Ureter (tissue), 1 donor: ENCODE results near the gene CAD. TPM values are rescaled to one million over a fixed set of nuclear protein-coding genes. Genes with fewer than 3 reads are reported as not detected.
"Not testable (repeated sequence)": the region's sequence is repeated elsewhere in the genome, so short reads cannot be mapped to it uniquely, and the experiment has no call there.

ENCODE experiments used
- DNase-seq: peaks from one replicate; pipeline ENCODE4 v3.0.0-alpha.2; 2020; ENCODE audit warnings: low spot score
- total RNA-seq: library from RNA; stranded (reverse); gene quantifications from one replicate; pipeline ENCODE4 v1.2.4, GENCODE V29; 2023
- donor health status: DM: yes; HTN: yes; CAD: no.

The CAD gene
- total RNA-seq = 63.6 TPM

- DNase-seq = peak; percentile 87
Observed at GRCh38 chr2:27217173-27218121, at the start of gene CAD. Gene CAD, plus strand, starts transcription at chr2:27217369. Its CDS starts 183 bp downstream, at chr2:27217552.

- no peak for DNase-seq
Observed at GRCh38 chr2:27170581-27171337, 46.4 kb upstream of the CAD start.

- DNase-seq = no peak
Observed at GRCh38 chr2:27171351-27171848, 45.8 kb upstream of the CAD start.

- DNase-seq = no peak
Observed at GRCh38 chr2:27174638-27175037, 42.5 kb upstream of the CAD start.

- no peak for DNase-seq
Observed at GRCh38 chr2:27175330-27175729, 41.8 kb upstream of the CAD start.

GRCh38 chr2:27175781-27176180 lies 41.4 kb upstream of the CAD start:
- not testable (repeated sequence) for DNase-seq

- DNase-seq = no peak
Observed at GRCh38 chr2:27177441-27178351, 39.5 kb upstream of the CAD start.

GRCh38 chr2:27178469-27178868 lies 38.7 kb upstream of the CAD start:
- DNase-seq = no peak

GRCh38 chr2:27179344-27180000 lies 37.7 kb upstream of the CAD start:
- no peak for DNase-seq

- no peak for DNase-seq
Observed at GRCh38 chr2:27182346-27182745, 34.8 kb upstream of the CAD start.

- no peak for DNase-seq
Observed at GRCh38 chr2:27184115-27184514, 33.1 kb upstream of the CAD start.

- peak; percentile 64 for DNase-seq
Observed at GRCh38 chr2:27185331-27186026, 31.7 kb upstream of the CAD start.

- no peak for DNase-seq
Observed at GRCh38 chr2:27186613-27187345, 30.4 kb upstream of the CAD start.

GRCh38 chr2:27189989-27190388 lies 27.2 kb upstream of the CAD start:
- no peak for DNase-seq

- peak; percentile 68 for DNase-seq
Observed at GRCh38 chr2:27191070-27191829, 25.9 kb upstream of the CAD start.

GRCh38 chr2:27194538-27195354 lies 22.4 kb upstream of the CAD start:
- no peak for DNase-seq

- not testable (repeated sequence) for DNase-seq
Observed at GRCh38 chr2:27195799-27196198, 21.4 kb upstream of the CAD start.

- DNase-seq = not testable (repeated sequence)
Observed at GRCh38 chr2:27198068-27198467, 19.1 kb upstream of the CAD start.
